Astrocyte of the cerebellum (primary cell): ENCODE results near the gene WWOX.

Experiments
- DNase-seq: peaks from one replicate; pipeline ENCODE4 v3.0.0-alpha.2; 2011; ENCODE audit warnings: low read depth
- H3K4me3 ChIP-seq: 2 replicates; pipeline ENCODE4 v1.5.1; 2011; ENCODE audit warnings: mild to moderate bottlenecking, low read depth, low read length, moderate library complexity
- CTCF ChIP-seq: IDR thresholded peaks from 2 replicates; pipeline ENCODE4 v1.5.1; 2012; ENCODE audit warnings: low read length, low read depth, moderate library complexity, mild to moderate bottlenecking; ENCODE audit errors: missing control alignments
- in situ Hi-C: cut with HindIII; loops from 2 replicates; pipeline ENCODE4 v1.10.0; 2017; ENCODE audit warnings: low sequenced_read_pairs

Gene WWOX

DNA sequence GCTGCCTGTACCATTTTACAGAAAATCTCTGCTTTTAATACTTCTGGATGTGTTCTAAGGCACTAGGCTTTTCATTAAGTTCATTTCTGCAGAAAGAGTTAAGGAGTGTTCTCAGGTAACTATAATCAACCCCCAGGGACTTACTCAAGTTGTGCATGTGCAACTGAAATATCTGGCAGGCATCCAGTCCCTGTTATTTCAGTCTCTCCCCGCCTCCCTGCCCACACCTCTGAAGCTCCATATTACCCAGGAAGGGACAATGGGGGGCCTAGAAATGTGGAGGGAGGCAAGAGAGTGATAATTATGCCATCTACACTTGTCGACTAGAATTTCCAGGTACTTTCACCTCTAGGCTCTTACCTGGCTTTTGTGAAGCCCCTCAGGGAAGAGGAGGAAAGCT is 1068.9 kb downstream of the WWOX start:
- DNase-seq = no peak
- in situ Hi-C loops = no loop called here
- no peak overlapping the region for H3K4me3 ChIP-seq
- TF ChIP-seq CTCF = no peak

- no peak for DNase-seq
- no peak overlapping the region for H3K4me3 ChIP-seq
- TF ChIP-seq CTCF = no peak
- in situ Hi-C loops = no loop called here
Observed at GRCh38 chr16:79169239-79169638, 1069.8 kb downstream of the WWOX start.

GRCh38 chr16:79170555-79171246 is 1071.2 kb downstream of the WWOX start:
- in situ Hi-C loops = no loop called here
- TF ChIP-seq CTCF = no peak
- no peak overlapping the region for H3K4me3 ChIP-seq
- no peak for DNase-seq

- no peak for TF ChIP-seq CTCF
- in situ Hi-C loops = no loop called here
Observed at GRCh38 chr16:79171504-79171903, 1072.0 kb downstream of the WWOX start.

GRCh38 chr16:79171931-79172705 is 1072.7 kb downstream of the WWOX start:
- in situ Hi-C loops = no loop called here
- no peak for TF ChIP-seq CTCF
- DNase-seq = no peak

More at GRCh38 chr16:79171504-79171903, 1072.0 kb downstream of the WWOX start:
- no peak for DNase-seq
- no peak overlapping the region for H3K4me3 ChIP-seq

GRCh38 chr16:79172976-79173500 is 1073.6 kb downstream of the WWOX start:
- no peak overlapping the region for H3K4me3 ChIP-seq
- no peak for DNase-seq
- in situ Hi-C loops = no loop called here
- no peak for TF ChIP-seq CTCF

More at GRCh38 chr16:79171931-79172705, 1072.7 kb downstream of the WWOX start:
- H3K4me3 ChIP-seq = no peak overlapping the region
